GM18499 (cell line): ENCODE data around the gene MCF2L.

ENCODE experiments used
- ATAC-seq: cut with Tn5 transposase; IDR thresholded peaks from one replicate; pipeline ENCODE4 v1.9.1; 2021; ENCODE audit warnings: moderate number of reproducible peaks; ENCODE audit not compliant: insufficient read depth, unreplicated experiment

MCF2L gene

GRCh38 chr13:112992931-112993680, 24.1 kb downstream of the MCF2L start:
- ATAC-seq, result no peak

- no peak for ATAC-seq
Measured at GRCh38 chr13:112994084-112994780, 25.2 kb downstream of the MCF2L start.

- ATAC-seq, result no peak
Measured at GRCh38 chr13:112994781-112995355, 25.9 kb downstream of the MCF2L start.

GRCh38 chr13:112995395-112996191, 26.6 kb downstream of the MCF2L start:
- ATAC-seq, result no peak

- no peak for ATAC-seq
Measured at GRCh38 chr13:112996671-112997091, 27.7 kb downstream of the MCF2L start.

- no peak for ATAC-seq
Measured at GRCh38 chr13:112997188-112998130, 28.4 kb downstream of the MCF2L start.

- no peak for ATAC-seq
Measured at GRCh38 chr13:112998521-112999280, 29.7 kb downstream of the MCF2L start.

GRCh38 chr13:112999414-113000177, 30.6 kb downstream of the MCF2L start:
- ATAC-seq, result no peak

- ATAC-seq, result no peak
Measured at GRCh38 chr13:113000575-113000974, 31.6 kb downstream of the MCF2L start.

GRCh38 chr13:113001241-113002140, 32.5 kb downstream of the MCF2L start:
- ATAC-seq, result no peak

GRCh38 chr13:113002206-113002912, 33.3 kb downstream of the MCF2L start:
- no peak for ATAC-seq

GRCh38 chr13:113002913-113003290, 33.9 kb downstream of the MCF2L start:
- ATAC-seq, result no peak

GRCh38 chr13:113004126-113004525, 35.1 kb downstream of the MCF2L start:
- ATAC-seq, result no peak

- ATAC-seq, result no peak
Measured at GRCh38 chr13:113005076-113005865, 36.3 kb downstream of the MCF2L start.

GRCh38 chr13:113005997-113006396, 37.0 kb downstream of the MCF2L start:
- ATAC-seq, result no peak

- ATAC-seq, result no peak
Measured at GRCh38 chr13:113006660-113007059, 37.6 kb downstream of the MCF2L start.
